SIG-M5 treated with dmso at 0.1 percent for 504 hours (cell line): Measurements from ENCODE around the gene MGMT.

Experiments
- DNase-seq: peaks from one replicate; lab custom pipeline; 2025; ENCODE audit not compliant: unreplicated experiment; lab: John Stamatoyannopoulos, UW

MGMT gene

DNA sequence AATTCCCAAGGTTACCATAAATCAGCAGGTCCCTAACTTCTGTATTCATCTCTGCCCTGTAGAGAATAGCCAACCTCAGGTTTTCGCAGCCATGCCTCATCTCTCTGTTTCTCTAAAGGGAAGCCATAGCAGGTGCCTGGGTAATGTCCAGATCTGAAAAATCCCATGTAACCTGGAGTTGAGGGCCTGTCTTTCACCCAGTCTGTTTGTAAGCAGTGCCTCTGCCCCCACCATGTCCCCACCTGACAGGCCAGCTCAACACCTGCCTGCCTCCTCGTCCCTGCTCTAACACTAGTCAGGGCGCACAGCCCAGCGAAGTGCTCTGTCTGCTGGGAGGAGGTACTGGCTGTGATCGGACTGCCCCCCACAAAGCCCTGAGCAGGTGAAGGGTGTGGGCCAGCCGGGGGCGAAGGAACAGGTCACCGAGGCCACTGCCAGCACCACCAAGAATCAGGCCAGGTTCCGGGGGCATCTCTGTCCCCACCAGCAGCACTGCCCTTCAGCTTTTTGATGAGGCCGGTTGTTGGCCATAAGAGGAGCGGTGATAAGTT lies 210.4 kb downstream of the MGMT start:
- no peak for DNase-seq

- DNase-seq, result no peak
Observed at GRCh38 chr10:129678186-129678585, 211.1 kb downstream of the MGMT start.

DNA sequence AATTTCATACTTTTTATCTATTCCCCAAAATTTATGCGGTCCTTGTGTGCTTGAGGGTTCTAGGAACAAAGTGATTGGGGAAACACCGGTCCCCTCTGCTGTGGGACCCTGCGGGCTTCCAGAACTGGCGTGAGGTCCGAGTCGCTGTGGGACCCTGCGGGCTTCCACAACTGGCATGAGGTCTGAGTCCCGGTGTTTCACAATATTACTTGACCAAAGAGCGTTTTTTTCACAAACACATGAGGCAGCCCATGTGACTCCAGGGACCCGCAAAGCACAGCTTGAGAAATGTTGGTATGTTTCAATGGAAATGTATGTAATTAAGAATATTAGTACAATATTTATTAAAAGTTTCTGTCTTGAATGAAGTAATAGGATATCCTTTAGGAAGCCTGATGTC lies 212.2 kb downstream of the MGMT start:
- no peak for DNase-seq

DNA sequence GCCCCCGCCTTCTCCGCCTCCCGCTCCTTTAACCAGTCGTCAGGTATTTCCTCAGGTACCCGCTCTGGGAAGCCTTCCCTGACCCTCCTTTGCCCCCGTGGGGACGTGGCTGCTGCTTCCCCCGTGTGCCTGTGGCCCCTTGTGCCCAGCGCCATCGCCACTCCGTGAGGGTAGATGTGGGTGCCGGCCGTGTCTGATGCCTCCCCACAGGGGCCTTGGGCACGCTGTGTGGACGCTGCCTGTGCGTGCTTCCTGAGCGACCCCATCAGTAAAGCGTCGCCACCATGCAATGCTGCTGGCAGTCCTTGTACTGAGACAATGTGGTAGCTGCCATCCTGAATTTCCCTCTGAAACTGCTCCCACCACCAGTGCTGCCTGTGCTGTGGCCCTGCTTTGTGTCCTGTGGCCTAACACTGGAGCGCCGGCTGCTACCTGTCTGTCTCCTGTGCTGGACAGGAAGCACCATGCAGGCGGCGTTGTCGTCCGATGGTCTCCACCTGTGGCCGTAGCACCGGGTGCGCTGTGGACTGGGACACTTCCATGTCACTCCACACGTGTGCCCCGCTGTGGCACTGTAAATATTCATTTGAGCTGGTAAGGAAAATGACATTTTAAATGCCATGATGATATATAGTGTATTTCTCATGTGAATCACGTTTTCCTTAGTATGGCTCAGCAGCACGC lies 213.8 kb downstream of the MGMT start:
- no peak for DNase-seq

DNA sequence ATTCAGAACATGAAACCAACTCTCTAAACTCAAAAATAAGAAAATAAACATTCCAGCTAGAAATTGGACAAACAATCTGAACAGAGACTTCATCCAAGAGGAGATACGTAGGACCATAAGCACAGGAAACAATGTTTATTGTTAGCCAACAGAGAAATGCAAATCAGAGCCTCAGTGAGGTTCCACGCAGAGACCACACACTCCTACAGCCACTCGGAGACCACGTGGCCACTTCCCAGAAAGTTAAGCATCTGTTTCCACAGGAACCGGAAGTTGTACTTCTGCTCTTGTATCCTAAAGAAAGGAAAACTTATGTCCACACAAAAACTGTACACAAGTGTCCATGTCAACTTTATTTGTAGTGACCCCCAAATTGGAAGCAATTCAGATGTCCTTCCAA lies 214.8 kb downstream of the MGMT start:
- DNase-seq, result no peak

DNA sequence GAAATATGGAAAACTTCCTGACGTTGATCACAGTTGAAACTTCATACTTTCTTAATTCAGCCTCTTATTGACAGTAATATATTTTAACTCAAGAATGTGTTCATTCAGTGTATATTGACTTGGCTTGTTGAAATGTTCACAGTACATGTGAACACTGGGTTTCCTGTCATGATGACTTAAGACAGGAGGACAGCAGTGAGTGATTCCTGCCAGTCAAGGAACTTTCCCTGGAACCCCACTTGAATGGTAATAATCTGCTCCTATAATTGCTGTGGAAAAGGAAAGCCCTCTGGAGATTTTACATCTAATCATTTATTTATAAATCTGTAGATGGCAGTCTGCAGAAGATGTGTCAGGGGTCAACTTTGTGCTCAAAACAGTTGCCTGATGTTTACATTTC lies 216.5 kb downstream of the MGMT start:
- no peak for DNase-seq

DNA sequence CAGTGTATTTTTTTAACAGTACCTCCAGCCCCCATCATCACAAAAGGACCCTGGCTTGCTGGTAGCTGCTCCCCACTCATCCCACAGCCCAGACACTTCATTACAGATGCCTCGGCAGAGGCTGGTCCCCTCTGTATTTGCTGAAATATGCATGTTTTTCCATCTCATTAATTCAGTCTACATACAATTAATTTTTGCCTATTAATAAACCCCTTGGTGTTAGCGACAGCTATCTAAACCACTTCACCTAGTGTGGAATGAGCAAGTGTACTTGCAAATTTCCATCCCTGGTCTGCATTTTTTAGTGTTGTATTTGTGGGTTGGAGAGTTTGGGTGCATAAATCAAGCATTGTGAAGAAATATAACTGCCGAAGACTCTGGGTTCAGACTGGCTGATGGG lies 216.9 kb downstream of the MGMT start:
- DNase-seq, result no peak

DNA sequence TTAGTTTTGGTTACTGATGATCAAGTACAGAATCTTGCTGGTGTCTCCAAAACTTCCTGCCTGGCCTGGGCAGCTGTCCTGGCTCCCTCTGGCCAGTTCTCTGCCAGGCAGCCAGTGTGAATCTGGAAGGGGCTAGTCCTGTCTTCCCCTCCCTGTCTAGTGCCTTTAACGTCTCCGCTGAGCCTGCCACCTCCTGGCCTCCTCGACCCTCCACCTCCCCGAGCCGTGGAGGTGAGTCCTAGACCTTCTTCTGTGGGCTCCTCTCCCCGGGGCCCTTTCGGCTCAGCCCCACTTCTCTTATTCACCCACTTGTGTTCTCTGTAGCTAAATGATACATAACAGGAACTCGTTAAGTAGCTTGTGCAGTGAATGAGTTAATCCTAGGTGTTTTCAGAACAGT lies 218.2 kb downstream of the MGMT start:
- no peak for DNase-seq

- no peak for DNase-seq
Observed at GRCh38 chr10:129689671-129690071, 222.6 kb downstream of the MGMT start.

- DNase-seq, result no peak
Observed at GRCh38 chr10:129690248-129691070, 223.4 kb downstream of the MGMT start.

- DNase-seq, result no peak
Observed at GRCh38 chr10:129692695-129693094, 225.7 kb downstream of the MGMT start.

DNA sequence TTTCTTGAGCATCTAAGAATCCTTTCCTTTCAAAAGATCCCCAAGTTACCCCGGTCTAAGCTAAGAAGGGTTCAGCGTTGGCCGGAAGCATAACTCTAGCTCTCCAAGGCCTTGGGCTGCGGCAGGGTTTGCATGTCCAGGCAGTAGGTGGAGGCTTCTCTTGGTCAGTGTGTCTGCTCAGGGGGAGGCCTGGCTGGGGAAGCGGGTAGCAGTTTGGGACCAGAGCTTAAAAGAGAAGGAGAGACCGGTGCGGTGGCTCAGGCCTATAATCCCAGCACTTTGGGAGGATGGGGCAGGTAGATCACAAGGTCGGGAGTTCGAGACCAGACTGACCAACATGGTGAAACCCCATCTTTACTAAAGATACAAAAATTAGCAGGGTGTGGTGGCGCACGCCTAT lies 226.3 kb downstream of the MGMT start:
- no peak for DNase-seq

GRCh38 chr10:129694184-129694583 lies 227.1 kb downstream of the MGMT start:
- no peak for DNase-seq

- no peak for DNase-seq
Observed at GRCh38 chr10:129694691-129695243, 227.7 kb downstream of the MGMT start.

DNA sequence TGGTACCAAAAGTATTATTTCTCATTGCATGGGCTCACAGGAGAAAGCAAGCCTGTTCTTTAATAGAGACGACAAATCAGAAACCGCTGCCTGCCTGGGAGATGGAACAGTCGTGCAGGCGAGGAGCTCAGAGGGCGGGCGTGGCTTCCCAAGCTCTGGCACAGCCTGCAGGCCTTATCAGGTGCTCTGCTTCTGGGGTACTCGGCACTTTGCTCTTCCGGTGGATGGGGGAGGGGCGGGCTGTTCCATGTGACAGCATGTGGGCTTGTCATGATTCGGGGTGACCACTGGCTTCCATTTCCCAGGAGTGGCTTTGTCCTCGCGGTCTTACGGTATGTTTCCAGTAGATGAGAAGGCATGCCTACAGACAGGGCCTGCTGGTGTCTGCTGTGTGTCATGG lies 228.6 kb downstream of the MGMT start:
- no peak for DNase-seq

- no peak for DNase-seq
Observed at GRCh38 chr10:129696636-129697035, 229.6 kb downstream of the MGMT start.

- no peak for DNase-seq
Observed at GRCh38 chr10:129697463-129698247, 230.6 kb downstream of the MGMT start.

DNA sequence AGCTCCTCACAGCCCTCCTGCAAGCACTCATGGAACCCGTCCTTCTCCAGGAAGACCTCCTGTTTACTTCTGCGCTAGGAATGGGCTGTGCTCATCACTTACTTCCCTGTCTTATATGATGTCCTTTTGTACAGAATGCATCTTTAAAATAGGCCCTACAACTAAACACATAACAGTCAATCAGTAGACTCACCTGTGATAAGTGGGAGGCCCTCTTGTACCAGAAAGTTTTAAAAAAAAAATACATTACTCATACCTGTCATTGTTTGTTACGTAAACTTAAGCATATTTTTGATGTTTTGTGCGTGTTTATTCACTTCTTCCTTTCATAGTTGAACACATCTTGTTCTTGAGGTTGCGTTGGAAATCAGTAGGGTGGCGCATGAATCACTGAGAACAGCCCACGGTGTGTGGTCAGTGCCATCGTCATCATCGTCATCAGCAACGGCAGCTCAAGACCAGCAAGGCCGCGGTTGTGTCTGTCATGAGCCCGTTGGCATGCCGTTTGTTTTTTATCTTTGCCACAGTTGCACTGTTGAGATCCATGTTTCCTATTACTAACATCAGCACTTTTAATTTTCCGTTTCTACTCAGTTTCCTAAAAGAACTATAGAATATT lies 232.8 kb downstream of the MGMT start:
- no peak for DNase-seq

DNA sequence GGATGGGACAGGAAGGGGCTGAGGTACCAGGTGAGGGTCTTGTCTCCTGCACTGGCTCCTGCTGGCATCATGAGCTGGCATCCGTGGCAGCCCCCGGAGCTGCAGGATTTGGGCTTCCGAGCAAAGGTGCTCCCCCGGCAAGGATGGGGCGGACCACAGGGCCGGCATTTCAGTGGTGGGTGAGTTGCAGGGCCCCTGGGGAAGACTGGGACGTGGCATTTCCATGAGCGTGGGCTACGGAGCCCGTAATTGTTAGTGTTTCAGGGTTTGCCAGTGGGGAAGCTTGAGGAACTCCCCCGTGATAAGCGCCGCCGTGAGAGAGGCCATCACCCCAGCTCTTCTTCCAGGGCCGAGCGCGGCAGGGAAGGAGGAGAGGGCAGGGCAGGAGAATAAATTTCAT lies 235.6 kb downstream of the MGMT start:
- no peak for DNase-seq

DNA sequence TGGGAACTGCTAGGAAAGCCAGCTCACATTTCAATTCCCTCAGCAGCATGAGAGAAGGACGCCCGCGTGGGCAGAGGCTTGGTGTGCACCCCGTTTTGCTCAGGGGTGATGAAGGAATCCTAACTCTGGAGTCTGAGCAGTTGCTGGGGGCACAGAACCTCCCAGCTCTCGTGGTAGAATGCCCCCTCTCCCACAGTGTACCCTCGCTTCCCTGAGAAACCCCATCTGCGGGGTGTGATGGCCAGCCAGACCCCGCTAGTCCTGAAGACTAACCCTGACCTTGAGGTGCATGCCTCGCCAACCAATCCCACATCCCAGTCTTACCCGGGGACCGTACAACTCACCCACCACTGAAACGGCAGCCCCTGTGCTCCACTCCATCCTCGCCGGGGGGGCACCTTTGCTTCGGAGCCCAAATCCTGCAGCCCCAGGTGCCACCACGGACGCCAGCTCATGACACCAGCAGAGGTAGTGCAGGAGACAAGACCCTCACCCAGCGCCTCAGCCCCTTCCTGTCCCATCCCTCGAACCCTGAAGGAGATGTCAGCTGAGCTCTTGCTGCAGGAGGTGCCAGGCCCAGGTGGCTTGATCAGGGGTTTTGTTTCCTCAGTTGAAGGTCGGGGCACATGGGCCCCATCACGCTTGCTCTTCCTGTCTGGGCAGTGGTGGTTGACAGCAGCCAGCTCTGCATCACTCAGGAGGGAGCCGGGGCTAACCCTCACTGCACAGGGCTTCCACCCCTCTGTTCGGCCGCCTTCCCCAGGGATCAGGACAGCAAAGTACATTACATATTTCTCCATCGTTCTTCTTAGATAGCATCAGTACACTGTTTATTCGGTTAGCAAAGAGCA lies 236.5 kb downstream of the MGMT start:
- no peak for DNase-seq
